Hematopoietic multipotent progenitor cell treated with erythropoietin and hydrocortisone succinate and interleukin-3 and kit ligand, for 6 days (in vitro differentiated cells): Measurements from ENCODE around the gene METTL9.
"Not testable (repeated sequence)": the region's sequence is repeated elsewhere in the genome, so short reads cannot be mapped to it uniquely, and the experiment has no call there.

Experiments
- DNase-seq: peaks from one replicate; pipeline ENCODE4 v3.0.0-alpha.2; 2015

METTL9 gene

GRCh38 chr16:21611556-21612384 lies 12.4 kb downstream of the METTL9 start:
- peak; percentile 94 for DNase-seq

- no peak for DNase-seq
These were observed 14.0 kb downstream of the METTL9 start for GRCh38 chr16:21613361-21613760.

- DNase-seq, result no peak
These were observed 14.4 kb downstream of the METTL9 start for GRCh38 chr16:21613781-21614180.

GRCh38 chr16:21614896-21615295 lies 15.5 kb downstream of the METTL9 start:
- DNase-seq, result peak; percentile 35

- DNase-seq, result peak; percentile 44
These were observed 18.2 kb downstream of the METTL9 start for GRCh38 chr16:21617607-21618006.

- DNase-seq, result no peak
These were observed 18.9 kb downstream of the METTL9 start for GRCh38 chr16:21618281-21618680.

- no peak for DNase-seq
These were observed 20.5 kb downstream of the METTL9 start for GRCh38 chr16:21619765-21620425.

- DNase-seq, result no peak
These were observed 21.2 kb downstream of the METTL9 start for GRCh38 chr16:21620592-21620991.

- DNase-seq, result no peak
These were observed 23.2 kb downstream of the METTL9 start for GRCh38 chr16:21622545-21622944.

- no peak for DNase-seq
These were observed 25.6 kb downstream of the METTL9 start for GRCh38 chr16:21625026-21625425.

GRCh38 chr16:21626659-21627277 lies 27.4 kb downstream of the METTL9 start:
- DNase-seq, result peak; percentile 57

- DNase-seq, result no peak
These were observed 28.8 kb downstream of the METTL9 start for GRCh38 chr16:21628121-21628726.

GRCh38 chr16:21628772-21629171 lies 29.4 kb downstream of the METTL9 start:
- DNase-seq, result no peak

- DNase-seq, result not testable (repeated sequence)
These were observed 30.5 kb downstream of the METTL9 start for GRCh38 chr16:21629616-21630539.

GRCh38 chr16:21630866-21631265 lies 31.5 kb downstream of the METTL9 start:
- DNase-seq, result not testable (repeated sequence)

- DNase-seq, result not testable (repeated sequence)
These were observed 32.0 kb downstream of the METTL9 start for GRCh38 chr16:21631376-21631775.

GRCh38 chr16:21631951-21632575 lies 32.7 kb downstream of the METTL9 start:
- DNase-seq, result not testable (repeated sequence)

GRCh38 chr16:21634216-21634615 lies 34.8 kb downstream of the METTL9 start:
- DNase-seq, result no peak

- DNase-seq, result not testable (repeated sequence)
These were observed 36.3 kb downstream of the METTL9 start for GRCh38 chr16:21635694-21636093.

- no peak for DNase-seq
These were observed 37.9 kb downstream of the METTL9 start for GRCh38 chr16:21637032-21637968.

GRCh38 chr16:21638573-21638975 lies 39.2 kb downstream of the METTL9 start:
- DNase-seq, result no peak
